Prostate gland (tissue), 2 donors: ENCODE data around the gene MCU.

Source experiments
- CTCF ChIP-seq, 4 experiments: fragments of 200-600 bp in 2 of 4; fragments of 450-650 bp in 2 of 4; sonication (generic) in 2 of 4; IDR thresholded peaks; 1 replicate in 3 of 4; 2 replicates in 1 of 4; pipeline ENCODE4 v1.5.1; 2016 to 2019; ENCODE audit warnings: antibody characterized with exemption in 4 of 4, mild to moderate bottlenecking in 2 of 4, moderate library complexity in 2 of 4
- POLR2A ChIP-seq: fragments of 450-650 bp; IDR thresholded peaks from one replicate; pipeline ENCODE4 v1.6.1; 2016; ENCODE audit warnings: antibody characterized with exemption, mild to moderate bottlenecking

- TF ChIP-seq CTCF (IDR thresholded peaks at IDR 0.05) (no peak), POLR2A (no peak)
Observed at GRCh38 chr10:72764151-72764550, 72.2 kb downstream of the MCU start.
